ENCODE data around the gene CBFA2T2.

DNA sequence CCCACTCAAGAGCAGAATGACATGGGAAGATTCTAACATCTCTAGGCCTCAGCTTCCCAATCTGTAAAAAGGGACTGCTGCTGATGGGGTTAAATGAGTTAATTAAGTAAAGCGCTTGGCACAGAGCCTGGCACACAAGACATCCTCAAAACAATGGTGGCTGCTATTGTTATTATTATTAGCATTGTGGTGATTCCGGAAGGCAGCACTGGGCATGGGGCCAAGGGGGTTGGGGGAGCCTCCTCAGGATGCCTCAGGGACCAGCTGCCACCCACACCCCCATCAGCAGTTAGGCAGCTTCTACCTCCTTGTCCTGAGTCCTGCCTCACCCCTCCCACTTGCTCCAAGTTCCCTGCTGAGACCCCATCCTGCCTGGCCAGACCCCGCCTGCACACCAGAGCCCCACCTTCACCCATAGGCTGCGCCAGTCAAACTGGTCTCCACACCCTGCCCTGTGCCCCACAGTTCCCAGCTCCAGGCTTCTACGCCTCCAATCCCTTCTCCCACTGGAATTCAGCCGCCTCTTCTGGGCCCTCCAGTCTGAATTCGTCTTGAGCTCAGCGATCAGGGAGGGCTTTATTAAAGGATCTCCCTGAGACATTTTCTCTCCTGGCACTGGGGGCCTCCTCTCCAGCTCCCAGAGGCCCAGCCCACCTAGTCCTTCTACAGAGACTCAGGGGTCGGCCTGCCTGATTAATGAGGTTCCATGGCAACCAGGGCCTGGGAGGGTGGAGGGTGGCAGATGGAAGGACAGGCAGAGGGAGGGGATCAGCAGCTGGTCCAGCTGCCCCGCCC is 194.8 kb downstream of the CBFA2T2 start:
- TF ChIP-seq CTCF (IDR thresholded peaks at IDR 0.05; ENCODE audit: borderline replicate concordance, extremely low read depth, low read length, poor library complexity, severe bottlenecking): no peak
- TF ChIP-seq EZH2 (IDR thresholded peaks at IDR 0.05; ENCODE audit: borderline replicate concordance, low read depth, low read length, severe bottlenecking): no peak

Data from DND-41 (cell line).